Fibroblast of the conjunctiva (primary cell): Measurements from ENCODE around the gene MARCHF9.
"Not testable (repeated sequence)": the region's sequence is repeated elsewhere in the genome, so short reads cannot be mapped to it uniquely, and the experiment has no call there.

ENCODE experiments used
- DNase-seq: peaks from one replicate; pipeline ENCODE4 v3.0.0-alpha.2; 2010; ENCODE audit warnings: low read depth

The MARCHF9 gene

DNA sequence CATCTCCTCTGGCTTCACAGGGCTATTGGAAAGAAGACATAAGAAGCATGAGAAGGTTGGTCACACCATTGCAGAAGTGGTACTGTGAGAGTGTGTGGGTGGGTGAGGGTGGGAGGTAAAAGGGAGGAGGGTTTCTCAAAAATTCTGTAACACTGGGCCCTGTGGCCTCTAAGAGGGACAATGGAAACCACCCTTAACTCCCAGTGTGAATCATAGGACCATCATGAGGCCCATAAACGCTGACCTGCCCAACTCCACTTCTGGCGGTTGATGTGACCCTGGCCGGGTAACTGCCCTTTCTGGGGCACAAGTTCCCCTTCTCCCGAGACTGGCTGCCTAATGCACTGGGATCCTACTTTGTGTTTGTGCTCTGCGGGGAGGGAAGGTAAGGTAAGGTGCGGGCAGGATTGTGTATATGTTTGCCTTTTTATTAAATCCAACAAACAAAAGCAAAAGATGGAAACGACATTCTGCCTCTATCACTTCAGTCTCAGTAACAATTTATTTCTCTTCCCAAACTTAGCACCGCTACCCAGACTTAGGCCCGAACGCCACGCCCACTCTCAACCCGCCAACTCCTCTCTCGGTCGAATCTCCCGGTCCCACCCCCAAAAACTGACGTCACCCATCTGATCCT, 16.5 kb downstream of the MARCHF9 start:
- peak; percentile 75 for DNase-seq

DNA sequence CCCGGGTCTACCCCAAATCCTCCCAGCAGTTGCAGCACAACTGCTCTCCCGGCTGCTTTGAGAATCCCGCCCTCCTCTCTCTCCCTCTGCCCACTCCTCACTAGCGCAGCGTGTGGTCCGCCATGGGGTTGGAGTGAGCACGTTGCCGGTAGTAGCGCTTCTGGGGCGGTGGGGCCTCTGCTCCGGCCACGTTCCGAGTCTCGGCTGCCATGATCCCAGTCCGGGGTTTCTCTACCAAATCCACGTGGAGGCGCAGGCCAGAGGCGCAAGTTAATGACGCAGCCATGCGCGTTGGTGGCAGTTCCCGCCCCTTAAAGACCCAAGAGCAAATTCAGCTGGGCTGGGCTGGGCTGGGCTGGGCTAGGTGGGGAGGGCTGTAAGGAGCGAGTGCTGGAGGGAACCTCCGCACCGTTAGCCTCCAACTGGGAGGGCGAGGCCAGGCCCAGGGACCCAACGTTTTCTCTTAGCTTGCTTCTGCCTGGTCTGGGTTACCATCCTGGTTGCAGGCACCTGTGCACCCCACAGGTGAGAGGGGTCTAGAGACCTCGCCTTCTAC, 17.0 kb downstream of the MARCHF9 start, which contains the start of gene METTL1:
Gene METTL1, minus strand, starts transcription at position 233 of the 556 bp plus-strand sequence. Its CDS starts 22 bp downstream, at position 211.
- peak; percentile 91 for DNase-seq

DNA sequence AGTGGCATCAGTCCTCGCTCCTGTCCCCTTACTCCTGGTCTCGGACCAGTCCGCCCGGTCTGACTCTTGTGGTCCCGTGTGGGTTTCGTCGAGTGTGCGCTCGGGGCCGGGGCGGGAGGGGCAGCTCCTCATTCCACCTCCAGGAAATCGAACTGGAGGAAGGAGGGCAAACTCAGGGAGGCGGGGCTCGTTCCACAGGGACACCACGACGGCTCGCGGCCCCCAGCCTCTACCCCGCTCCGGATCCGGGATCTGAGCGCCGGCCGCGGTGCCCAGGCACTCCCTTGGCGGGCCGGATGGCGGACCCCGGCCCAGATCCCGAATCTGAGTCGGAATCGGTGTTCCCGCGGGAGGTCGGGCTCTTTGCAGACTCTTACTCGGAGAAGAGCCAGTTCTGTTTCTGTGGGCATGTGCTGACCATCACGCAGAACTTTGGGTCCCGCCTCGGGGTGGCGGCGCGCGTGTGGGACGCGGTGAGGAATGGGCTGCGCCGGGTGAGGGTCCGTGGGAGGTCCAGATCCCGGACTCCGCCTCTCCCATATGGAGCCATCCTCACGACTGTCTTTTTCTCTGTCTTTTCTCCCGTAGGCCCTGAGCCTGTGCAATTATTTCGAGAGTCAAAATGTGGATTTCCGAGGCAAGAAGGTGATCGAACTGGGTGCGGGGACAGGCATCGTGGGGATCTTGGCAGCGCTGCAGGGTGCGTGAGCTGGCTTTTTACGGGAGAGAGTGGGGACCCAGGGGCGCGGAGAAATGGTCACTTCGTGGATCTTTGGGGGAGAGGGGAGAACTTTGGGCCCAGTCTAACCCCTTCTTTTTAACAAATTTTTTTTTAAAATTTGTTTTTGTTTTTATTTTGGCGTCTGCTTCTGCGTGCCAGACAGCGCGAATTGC, 17.8 kb downstream of the MARCHF9 start, which contains the start of gene EEF1AKMT3:
Gene EEF1AKMT3, plus strand, starts transcription at position 186 of the 894 bp plus-strand sequence. Its CDS starts 111 bp downstream, at position 297.
- DNase-seq: no peak

DNA sequence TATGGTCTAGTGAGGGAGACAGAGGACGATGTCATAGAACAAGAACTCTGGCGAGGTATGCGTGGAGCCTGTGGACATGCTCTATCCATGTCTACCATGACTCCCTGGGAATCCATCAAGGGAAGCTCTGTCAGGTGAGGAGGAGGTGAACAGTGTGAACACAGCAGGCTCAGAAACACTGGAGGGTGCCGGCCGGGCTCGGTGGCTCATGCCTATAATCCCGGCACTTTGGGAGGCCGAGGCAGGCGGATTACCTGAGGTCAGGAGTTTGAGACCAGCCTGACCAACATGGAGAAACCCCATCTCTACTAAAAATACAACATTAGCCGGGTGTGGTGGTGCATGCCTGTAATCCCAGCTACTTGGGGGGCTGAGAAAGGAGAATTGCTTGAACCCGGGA, 19.7 kb downstream of the MARCHF9 start:
- not testable (repeated sequence) for DNase-seq

DNA sequence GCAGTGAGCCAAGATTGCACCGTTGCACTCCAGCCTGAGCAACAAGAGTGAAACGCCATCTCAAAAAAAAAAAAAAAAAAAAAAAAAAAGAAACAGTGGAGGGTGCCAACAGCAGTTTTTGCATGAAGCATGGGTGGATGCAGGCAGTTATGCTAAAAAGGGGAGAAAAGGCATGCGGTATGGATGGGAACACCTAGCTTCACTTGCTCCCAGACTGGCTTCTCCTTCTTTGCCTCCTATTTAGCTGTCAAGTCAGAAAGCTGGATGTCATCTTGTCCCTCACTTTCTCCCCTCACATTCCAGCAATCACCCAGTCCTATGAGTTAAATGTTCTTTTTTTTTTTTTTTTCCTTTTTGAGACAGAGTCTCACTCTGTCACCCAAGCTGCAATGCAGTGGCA, 20.1 kb downstream of the MARCHF9 start:
- DNase-seq: no peak

DNA sequence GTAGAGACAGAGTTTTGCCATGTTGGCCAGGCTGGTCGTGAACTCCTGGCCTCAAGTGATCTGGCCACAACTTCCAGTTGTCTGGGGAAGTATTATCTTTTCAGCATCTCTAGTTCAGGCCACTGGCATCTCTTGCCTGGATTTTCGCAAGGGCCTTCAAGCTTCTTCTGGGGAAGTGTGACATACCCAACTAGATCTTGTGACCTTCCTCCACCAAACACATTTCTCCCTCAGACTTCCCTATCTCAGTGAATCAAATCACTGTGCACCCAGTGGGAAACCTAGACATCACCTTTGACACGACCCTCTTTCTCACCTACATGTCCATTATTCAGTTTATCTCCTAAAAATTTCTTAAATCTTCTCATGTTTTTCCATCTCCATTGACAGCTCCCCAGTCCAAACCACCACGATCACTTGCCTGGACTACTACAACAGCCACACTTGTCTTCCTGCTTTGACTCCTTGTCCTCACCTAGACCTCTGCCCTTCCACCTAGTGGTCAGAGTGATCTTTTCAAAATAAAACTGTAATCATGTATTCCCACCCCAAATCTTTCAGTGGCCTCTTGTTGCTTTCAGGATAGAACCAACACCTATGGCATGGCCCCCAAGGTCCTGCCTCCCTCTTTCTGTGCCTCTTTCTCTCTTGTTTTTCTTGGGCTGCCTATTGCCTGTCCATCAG, 20.8 kb downstream of the MARCHF9 start:
- no peak for DNase-seq

DNA sequence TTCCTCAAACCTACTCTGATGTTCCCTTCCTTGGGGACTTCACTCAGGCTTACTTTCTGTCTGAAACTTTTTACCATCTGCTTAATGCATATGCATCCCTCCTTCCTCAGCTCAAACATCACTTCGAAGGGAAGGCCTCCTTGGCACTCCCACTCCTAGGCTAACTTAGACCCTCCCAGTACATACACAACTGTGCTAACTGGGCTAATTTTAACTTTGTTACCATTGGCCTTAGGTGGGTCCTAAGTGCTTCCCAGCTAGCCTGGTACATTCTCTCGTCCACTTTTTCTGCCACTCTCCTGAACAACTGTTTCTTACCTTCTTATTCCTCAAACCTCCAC, 21.3 kb downstream of the MARCHF9 start:
- no peak for DNase-seq

DNA sequence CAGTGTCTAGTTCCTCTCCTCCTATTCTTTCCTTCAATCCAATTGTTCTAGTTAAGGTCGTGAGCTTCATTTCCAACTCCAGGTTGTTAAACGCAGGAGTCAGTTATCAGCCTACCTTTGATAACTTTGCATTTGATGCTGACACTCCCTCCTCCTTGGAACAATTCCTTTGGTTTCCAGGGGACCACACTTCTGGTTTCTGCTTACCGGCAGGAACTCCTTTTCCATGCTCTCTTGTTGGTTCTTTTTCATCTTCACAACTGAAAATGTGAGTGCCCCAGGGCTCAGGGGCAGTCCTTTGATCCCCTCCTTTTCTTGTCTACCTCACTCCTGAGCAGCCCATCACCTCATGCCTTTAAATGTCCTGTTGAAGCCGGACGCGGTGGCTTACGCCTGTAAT, 22.5 kb downstream of the MARCHF9 start:
- DNase-seq: no peak

DNA sequence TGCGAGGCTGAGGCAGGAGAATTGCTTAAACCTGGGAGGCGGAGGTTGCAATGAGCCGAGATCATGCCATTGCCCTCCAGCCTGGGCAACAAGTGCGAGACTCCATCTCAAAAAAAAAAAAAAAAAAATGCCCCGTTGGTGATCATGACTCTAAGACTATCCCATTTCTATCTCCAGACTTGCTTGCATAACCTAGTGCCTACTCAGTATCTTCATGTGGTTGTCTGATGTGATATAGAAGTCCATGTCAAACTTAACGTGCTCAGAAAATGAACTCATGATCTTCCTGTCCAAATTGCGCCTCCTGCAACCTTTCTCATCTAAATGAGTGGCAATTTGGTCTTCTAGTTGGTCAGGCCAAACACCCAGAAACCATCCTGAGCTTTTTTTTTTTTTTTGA, 23.0 kb downstream of the MARCHF9 start:
- no peak for DNase-seq

DNA sequence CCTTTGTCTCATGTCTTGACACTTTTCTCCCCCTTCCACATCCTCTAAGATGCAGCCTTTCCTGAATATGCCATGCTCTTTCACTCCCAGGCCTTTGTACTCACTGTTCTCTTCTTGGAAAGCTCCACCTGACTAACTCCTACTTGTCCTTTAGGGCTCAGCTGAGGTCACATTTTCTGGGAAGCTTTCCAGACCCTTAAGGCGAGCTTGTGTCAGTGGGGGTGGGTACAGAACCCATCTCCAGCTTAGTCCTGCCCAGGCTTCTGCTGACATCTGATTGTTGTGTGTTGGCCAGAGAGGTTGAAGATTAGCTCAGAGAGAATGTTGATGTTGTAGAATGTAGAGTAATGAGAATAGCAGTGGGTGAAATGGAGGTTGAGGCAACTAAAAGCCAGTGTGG, 24.8 kb downstream of the MARCHF9 start:
- DNase-seq: no peak

DNA sequence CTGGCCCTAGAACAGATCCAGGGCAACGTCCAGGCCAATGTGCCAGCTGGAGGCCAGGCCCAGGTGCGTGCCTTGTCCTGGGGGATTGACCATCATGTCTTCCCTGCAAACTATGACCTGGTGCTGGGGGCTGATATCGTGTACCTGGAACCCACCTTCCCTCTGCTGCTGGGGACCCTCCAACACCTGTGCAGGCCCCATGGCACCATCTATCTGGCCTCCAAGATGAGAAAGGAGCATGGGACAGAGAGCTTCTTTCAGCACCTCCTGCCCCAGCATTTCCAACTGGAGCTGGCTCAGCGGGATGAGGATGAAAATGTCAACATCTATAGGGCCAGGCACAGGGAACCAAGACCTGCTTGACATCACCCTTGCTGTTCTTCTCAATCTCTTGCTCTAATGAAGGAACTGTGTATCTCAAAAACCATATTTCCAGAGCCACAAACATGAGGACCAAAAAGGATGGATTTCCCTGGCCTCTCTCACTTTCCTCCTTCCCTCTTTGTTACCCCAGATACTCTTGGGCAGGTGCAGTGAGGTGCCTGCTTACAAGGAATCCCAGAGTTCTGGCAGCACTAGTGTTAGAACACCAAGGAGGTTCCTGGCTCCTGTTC, 25.5 kb downstream of the MARCHF9 start:
- DNase-seq: no peak

DNA sequence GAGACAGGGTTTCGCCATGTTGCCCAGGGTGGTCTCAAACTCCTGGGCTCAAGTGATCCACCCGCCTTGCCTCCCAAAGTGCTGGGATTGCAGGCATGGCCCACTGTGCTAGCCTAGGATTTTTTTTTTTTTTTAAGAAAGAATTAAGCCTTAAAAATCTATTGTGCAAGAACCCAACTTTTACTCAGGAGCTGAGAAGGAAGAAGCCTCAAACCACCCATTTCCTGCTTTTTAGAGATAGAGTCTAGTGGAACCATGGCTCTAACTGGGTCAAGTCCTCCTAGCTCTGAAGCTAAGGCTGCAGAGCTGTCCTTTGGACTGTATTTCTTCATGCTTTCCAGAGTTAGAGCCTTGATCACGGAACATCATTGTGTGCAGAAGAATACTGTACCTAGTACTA, 26.3 kb downstream of the MARCHF9 start:
- no peak for DNase-seq

DNA sequence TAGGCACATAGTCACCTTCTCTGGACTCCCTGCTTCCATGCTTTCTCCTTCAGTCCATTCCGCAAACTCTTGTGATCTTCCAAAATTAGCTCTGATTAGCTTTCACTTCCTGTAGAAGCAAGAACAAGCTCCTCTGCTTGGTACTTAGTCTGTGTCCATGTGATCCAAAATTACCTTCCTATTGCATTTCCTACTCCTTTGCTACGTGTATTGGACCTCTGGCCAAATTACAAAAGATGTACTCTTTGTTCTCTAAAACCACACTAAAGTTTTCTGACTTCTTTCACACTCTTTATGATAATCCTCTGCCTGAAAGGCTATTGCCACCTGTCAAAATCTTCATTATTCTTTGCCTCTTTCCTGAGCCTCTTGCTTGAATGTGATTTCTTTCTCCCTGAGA, 26.9 kb downstream of the MARCHF9 start:
- DNase-seq: no peak

DNA sequence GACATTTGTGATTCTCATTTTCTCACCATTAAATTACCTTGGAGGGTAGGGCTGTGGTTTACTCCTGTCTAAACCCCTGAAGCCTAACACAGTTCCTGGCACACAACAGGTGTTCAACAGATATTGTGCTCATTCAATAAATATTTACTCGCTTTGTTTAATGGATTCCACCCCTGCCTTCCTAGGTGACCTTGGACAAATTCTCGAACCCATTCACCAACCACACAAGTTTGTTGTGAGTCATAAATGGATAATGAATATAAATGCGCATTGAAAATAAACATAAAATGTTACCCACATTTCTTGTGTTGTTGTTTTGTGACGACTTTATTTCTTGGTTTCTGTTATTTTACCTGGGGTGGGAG, 27.3 kb downstream of the MARCHF9 start:
- DNase-seq: no peak

DNA sequence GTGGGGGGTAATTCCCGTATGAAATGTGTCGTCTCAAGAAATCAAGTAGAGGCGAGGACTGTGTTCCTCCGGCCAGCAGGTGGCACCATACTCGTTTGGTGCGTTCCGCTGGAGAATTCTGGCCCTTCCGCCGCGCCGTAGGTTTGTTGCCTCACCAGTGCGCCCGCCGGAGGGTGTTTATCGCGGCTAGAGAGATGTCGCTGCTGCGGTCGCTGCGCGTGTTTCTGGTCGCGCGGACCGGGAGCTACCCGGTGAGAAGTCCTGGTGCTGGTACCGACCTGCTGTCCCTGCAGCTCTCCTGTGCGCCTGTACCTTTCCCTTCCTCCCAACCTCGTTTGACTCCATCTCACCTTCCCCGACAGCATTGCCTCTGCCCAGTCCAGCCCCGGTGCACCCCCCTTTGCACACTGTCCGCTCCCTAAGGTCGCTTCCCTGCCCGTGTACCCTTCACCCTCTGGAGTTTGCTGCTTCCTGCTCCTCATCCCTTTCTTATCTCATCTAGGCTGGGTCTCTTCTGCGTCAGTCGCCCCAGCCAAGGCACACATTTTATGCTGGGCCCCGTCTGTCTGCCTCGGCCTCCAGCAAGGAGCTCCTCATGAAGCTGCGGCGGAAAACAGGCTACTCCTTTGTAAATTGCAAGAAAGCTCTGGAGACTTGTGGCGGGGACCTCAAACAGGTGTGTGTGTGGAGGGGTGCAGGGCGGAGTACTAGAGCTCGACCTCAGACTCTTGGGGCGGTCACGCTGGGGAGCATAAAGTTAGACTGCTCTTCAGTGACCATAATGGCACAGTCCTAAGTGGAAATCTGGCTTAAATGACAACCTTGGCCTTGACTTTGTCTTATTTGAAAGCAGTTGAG, 27.9 kb downstream of the MARCHF9 start, which contains the start of gene TSFM:
Gene TSFM, plus strand, starts transcription at position 180 of the 858 bp plus-strand sequence. Its CDS starts 15 bp downstream, at position 195.
- DNase-seq: peak; percentile 86

DNA sequence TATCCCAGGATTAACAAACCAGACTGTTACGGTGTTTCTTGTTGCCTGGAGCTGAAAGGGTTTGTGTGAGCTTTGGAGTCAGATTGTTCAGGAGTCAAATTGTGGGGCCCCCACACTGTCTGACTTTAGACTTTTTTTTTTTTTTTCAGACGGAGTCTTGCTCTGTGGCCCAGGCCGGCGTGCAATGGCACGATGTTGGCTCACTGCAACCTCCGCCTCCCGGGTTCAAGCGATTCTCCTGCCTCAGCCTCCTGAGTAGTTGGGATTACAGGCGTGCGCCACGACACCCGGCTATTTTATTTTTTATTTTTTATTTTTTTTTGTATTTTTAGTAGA, 28.5 kb downstream of the MARCHF9 start:
- no peak for DNase-seq

DNA sequence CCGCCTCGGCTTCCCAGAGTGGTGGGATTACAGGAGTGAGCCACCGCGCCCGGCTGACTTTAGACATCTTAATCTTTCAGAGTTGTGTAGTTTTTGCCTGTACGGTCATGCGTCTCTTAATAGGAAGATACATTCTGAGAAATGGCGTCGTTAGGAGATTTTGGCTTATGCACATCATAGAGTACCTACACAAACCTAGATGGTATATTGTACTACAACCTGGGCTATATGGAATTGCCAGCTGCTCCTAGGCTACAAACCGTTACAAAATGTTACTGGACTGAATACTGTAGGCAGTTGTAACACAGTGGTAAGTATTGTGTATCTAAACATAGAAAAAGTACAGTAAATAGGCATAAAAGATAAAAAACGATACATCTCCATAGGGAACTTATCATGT, 29.0 kb downstream of the MARCHF9 start:
- no peak for DNase-seq

DNA sequence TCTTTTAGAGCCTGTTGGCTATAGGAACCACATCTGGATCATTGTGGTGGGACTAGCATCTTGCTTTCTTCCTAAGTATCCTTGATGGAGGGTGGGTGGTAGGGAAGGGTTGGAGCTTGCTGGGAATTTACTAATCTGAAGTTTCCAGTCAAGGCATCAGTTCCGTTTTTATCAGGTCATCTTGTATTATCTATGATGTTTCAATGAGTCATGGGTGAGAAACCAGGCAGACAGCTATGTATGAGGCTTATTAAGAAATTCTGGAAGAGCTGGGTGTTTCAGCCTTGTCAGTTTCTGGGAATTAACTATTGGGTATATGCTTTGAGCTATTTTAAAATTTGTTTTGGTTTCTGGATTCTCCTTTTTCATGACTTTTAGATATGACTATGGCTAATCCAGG, 39.0 kb downstream of the MARCHF9 start:
- no peak for DNase-seq

DNA sequence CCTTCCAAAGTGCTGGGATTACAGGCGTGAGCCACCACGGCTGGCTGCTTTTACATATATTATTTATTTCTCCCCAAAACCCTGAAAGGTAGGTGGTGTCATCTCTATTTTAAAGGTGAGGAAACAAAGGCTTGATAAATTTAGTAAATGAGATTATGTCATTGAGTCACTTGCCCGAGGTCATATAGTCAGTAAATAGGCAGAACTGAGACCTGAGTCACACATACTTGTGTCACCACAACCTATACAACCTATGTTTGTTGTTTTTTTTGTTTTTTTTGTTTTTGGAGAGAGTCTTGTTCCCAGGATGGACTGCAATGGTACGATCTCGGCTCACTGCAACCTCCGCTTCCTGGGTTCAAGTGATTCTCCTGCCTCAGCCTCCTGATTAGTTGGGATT, 40.5 kb downstream of the MARCHF9 start:
- no peak for DNase-seq

DNA sequence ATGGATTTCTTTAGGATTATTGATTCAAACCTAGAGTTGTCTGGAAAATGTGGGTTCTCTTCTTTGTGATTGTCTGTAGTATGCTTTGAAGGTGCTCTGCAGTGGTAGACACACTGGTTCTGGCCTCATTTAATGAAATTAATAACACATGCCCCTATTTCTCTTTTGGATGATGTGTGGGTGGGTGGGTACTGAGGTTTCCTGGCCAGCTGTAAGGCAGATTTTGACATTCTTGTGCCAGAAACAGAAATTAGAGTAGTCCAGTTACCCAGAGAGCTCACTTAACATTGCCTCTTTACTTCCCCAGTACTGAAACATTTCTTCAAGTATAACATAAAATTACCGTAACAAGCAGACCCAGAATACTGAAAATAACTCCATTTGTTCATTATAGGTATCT, 42.1 kb downstream of the MARCHF9 start:
- no peak for DNase-seq

DNA sequence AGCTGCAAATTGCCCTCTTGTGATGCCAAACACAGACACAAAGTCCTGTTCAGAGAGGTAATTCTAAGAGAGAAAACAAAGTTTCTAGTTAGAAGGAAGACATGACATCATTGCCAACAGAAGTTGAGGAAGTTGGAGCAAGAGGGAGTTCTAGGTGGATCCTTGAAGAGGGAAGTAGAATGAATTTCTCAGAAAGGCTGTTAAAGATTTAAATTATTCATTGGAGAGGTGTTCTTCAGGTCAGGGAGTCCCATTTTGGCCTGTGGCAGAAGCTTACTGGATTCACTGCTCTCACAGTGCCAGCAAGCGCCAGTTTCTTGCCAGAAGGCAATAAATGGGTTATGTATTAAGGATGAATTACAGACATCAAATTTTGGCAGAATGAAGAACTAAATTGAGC, 43.0 kb downstream of the MARCHF9 start:
- no peak for DNase-seq
